PFSK-1 (cell line): ENCODE results near the gene CPA2.

Experiments used
- POLR2AphosphoS5 ChIP-seq: IDR thresholded peaks from 2 replicates; pipeline ENCODE4 v1.6.1; 2012; ENCODE audit warnings: low read depth, mild to moderate bottlenecking, control low read depth, low read length, moderate library complexity
- SIN3A ChIP-seq: IDR thresholded peaks from 2 replicates; pipeline ENCODE4 v1.6.1; 2012; ENCODE audit warnings: mild to moderate bottlenecking, low read length, moderate library complexity, borderline replicate concordance; ENCODE audit not compliant: insufficient read depth
- TAF1 ChIP-seq: IDR thresholded peaks from 2 replicates; pipeline ENCODE4 v1.6.1; 2012; ENCODE audit warnings: low read length, control low read depth, borderline replicate concordance; ENCODE audit not compliant: insufficient read depth
- TF ChIP-seq, protein P1 (sequence below), 2 experiments: IDR thresholded peaks; 2 replicates each; pipeline versions ENCODE4 v1.6.1 to v1.8.0; 2011 to 2012; ENCODE audit warnings: low read depth in 2 of 2, low read length in 2 of 2, control low read depth in 1 of 2, inconsistent platforms in 1 of 2, mild to moderate bottlenecking in 1 of 2, moderate library complexity in 1 of 2; ENCODE audit not compliant: insufficient read depth in 1 of 2

DNA sequence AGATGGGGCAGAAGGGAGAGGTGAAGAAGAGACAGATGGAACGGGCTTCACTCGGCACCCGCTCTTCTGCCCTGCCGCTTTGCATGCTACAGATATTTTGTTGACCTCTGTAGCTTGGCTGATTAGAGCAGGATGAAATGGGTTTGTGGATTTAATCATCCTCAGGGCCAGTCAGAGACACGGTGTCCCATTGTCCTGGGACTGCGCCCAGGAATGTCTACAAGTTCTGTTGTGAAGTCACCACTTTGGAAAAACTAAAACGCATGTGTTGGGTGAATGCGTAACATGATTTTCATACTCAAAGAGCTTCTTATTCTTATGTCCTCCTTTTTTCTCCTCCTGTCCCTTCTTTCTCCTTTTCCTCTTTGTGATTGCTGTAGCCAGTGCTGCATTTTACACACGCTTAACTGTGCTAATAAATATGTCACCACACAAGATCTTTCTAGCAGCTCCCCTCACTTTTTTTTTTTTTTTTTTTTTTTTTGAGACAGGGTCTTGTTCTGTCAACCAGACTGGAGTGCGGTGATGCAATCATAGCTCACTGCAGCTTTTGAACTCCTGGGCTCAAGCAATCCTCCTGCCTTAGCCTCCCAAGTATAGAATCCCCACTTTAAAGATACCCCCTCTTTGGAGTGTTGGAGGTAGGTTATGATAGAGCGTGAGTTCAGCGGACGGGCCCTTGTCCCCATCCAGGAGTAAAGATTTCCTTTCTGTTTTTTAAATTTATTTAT is 29.7 kb downstream of the CPA2 start:
- TF ChIP-seq TAF1 = no peak
- TF ChIP-seq POLR2AphosphoS5 = no peak
- no peak for TF ChIP-seq SIN3A
- TF ChIP-seq, protein P1, sequence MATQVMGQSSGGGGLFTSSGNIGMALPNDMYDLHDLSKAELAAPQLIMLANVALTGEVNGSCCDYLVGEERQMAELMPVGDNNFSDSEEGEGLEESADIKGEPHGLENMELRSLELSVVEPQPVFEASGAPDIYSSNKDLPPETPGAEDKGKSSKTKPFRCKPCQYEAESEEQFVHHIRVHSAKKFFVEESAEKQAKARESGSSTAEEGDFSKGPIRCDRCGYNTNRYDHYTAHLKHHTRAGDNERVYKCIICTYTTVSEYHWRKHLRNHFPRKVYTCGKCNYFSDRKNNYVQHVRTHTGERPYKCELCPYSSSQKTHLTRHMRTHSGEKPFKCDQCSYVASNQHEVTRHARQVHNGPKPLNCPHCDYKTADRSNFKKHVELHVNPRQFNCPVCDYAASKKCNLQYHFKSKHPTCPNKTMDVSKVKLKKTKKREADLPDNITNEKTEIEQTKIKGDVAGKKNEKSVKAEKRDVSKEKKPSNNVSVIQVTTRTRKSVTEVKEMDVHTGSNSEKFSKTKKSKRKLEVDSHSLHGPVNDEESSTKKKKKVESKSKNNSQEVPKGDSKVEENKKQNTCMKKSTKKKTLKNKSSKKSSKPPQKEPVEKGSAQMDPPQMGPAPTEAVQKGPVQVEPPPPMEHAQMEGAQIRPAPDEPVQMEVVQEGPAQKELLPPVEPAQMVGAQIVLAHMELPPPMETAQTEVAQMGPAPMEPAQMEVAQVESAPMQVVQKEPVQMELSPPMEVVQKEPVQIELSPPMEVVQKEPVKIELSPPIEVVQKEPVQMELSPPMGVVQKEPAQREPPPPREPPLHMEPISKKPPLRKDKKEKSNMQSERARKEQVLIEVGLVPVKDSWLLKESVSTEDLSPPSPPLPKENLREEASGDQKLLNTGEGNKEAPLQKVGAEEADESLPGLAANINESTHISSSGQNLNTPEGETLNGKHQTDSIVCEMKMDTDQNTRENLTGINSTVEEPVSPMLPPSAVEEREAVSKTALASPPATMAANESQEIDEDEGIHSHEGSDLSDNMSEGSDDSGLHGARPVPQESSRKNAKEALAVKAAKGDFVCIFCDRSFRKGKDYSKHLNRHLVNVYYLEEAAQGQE (IDR thresholded peaks at IDR 0.05; ENCODE audit: insufficient read depth in 1 of 2, low read depth in 2 of 2, low read length in 2 of 2) = no peak
